ENCODE data around the gene ERO1B.

DNA sequence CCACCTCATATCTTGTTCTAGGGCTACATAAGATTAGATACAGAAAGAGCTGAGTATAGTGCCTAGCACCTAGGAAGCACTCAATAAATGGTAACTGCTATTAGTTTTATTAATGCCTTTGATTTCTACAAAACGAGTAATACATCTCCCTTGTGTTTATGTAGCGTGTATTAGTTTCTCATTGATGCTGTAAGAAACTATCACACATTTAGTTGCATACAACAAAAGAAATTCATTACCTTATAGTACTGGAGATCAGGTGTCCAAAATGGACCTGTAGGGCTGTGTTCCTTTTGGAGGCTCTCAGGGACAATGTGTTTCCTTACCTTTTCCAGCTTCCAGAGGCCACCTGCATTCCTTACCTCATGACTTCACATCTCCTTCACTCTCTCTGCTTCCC lies 961 bp upstream of the ERO1B start:
- TF ChIP-seq, protein P1, sequence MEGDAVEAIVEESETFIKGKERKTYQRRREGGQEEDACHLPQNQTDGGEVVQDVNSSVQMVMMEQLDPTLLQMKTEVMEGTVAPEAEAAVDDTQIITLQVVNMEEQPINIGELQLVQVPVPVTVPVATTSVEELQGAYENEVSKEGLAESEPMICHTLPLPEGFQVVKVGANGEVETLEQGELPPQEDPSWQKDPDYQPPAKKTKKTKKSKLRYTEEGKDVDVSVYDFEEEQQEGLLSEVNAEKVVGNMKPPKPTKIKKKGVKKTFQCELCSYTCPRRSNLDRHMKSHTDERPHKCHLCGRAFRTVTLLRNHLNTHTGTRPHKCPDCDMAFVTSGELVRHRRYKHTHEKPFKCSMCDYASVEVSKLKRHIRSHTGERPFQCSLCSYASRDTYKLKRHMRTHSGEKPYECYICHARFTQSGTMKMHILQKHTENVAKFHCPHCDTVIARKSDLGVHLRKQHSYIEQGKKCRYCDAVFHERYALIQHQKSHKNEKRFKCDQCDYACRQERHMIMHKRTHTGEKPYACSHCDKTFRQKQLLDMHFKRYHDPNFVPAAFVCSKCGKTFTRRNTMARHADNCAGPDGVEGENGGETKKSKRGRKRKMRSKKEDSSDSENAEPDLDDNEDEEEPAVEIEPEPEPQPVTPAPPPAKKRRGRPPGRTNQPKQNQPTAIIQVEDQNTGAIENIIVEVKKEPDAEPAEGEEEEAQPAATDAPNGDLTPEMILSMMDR (IDR thresholded peaks at IDR 0.05) = no peak
- TF ChIP-seq POLR2A (IDR thresholded peaks at IDR 0.05) = no peak

Data from lower leg skin (tissue), 3 donors.